SJCRH30 (cell line): ENCODE data around the gene RAB1B. TPM values are rescaled to one million over a fixed set of nuclear protein-coding genes. Genes with fewer than 3 reads are reported as not detected.
"Not testable (repeated sequence)": the region's sequence is repeated elsewhere in the genome, so short reads cannot be mapped to it uniquely, and the experiment has no call there.

Experiments used
- DNase-seq, 2 experiments: peaks; one replicate each; pipeline ENCODE4 v3.0.0-alpha.2; 2015 to 2020
- H3K27ac ChIP-seq: fragments of 250-450 bp; sonication (Bioruptor Pico); 2 replicates; pipeline ENCODE4 v1.5.1; 2020; ENCODE audit warnings: mild to moderate bottlenecking, moderate library complexity
- H3K27me3 ChIP-seq: fragments of 250-450 bp; sonication (Bioruptor Pico); 2 replicates; pipeline ENCODE4 v1.5.1; 2020; ENCODE audit warnings: mild to moderate bottlenecking, moderate library complexity
- H3K36me3 ChIP-seq: fragments of 250-450 bp; sonication (Bioruptor Pico); 2 replicates; pipeline ENCODE4 v1.5.1; 2020; ENCODE audit warnings: mild to moderate bottlenecking, moderate library complexity
- H3K4me1 ChIP-seq: fragments of 250-450 bp; sonication (Bioruptor Pico); 2 replicates; pipeline ENCODE4 v1.5.1; 2020; ENCODE audit warnings: mild to moderate bottlenecking, moderate library complexity
- H3K4me3 ChIP-seq: fragments of 250-450 bp; sonication (Bioruptor Pico); 2 replicates; pipeline ENCODE4 v1.5.1; 2020; ENCODE audit warnings: mild to moderate bottlenecking, moderate library complexity
- H3K9me3 ChIP-seq: fragments of 250-450 bp; sonication (Bioruptor Pico); replicated peaks from 2 replicates; pipeline ENCODE4 v1.5.1; 2020; ENCODE audit warnings: mild to moderate bottlenecking, moderate library complexity
- total RNA-seq: library from RNA; depleted of rRNA; stranded (reverse); fragments of >200 nt; shearing (Covaris generic); gene quantifications from 2 replicates; pipeline ENCODE4 v1.2.3, GENCODE V29; 2014

The RAB1B gene
- total RNA-seq, 1 experiment from 2014 or later, result 83.2 TPM

- Histone ChIP-seq H3K9me3 (no peaks in the 10 kb centered on the region), H3K27me3 (no peaks in the 10 kb centered on the region; the same call in 1 of the 2 replicates), H3K4me3 (peak overlapping the region; percentile 59), H3K36me3 (no peaks in the 10 kb centered on the region), H3K4me1 (no peaks in the 10 kb centered on the region), H3K27ac (peak overlapping the region; percentile 39)
- peak; percentile 87 to 91 for DNase-seq
Measured at GRCh38 chr11:66311965-66312548, 43.6 kb downstream of the RAB1B start.

- peak overlapping the region; percentile 59 for H3K4me3 ChIP-seq
- peaks cover 3% of the 10 kb centered on the region; the same call in 1 of the 2 replicates for H3K4me1 ChIP-seq
Measured at GRCh38 chr11:66312549-66313320, 44.3 kb downstream of the RAB1B start.

GRCh38 chr11:66313321-66314185 is 45.1 kb downstream of the RAB1B start:
- H3K27ac ChIP-seq, result no peak overlapping the region; the same call in 1 of the 2 replicates
- no peaks in the 10 kb centered on the region for H3K9me3 ChIP-seq
- H3K4me3 ChIP-seq, result peak overlapping the region; percentile 59
- no peaks in the 10 kb centered on the region for H3K36me3 ChIP-seq
- no peaks in the 10 kb centered on the region; the same call in 1 of the 2 replicates for H3K27me3 ChIP-seq
- DNase-seq, result no peak
- peaks cover 8% of the 10 kb centered on the region for H3K4me1 ChIP-seq

More at GRCh38 chr11:66312549-66313320, 44.3 kb downstream of the RAB1B start:
- no peaks in the 10 kb centered on the region; the same call in 1 of the 2 replicates for H3K27me3 ChIP-seq
- DNase-seq, result peak; percentile 98 to 99
- no peaks in the 10 kb centered on the region for H3K36me3 ChIP-seq
- no peaks in the 10 kb centered on the region for H3K9me3 ChIP-seq
- H3K27ac ChIP-seq, result peak overlapping the region; percentile 39

- no peaks in the 10 kb centered on the region for H3K9me3 ChIP-seq
- no peaks in the 10 kb centered on the region for H3K36me3 ChIP-seq
- no peak for DNase-seq
- no peaks in the 10 kb centered on the region; the same call in 1 of the 2 replicates for H3K27me3 ChIP-seq
- no peak overlapping the region for H3K27ac ChIP-seq
- peaks cover 11% of the 10 kb centered on the region for H3K4me1 ChIP-seq
- H3K4me3 ChIP-seq, result no peak overlapping the region
Measured at GRCh38 chr11:66314186-66314501, 45.7 kb downstream of the RAB1B start.

- H3K27me3 ChIP-seq, result no peaks in the 10 kb centered on the region; the same call in 1 of the 2 replicates
- no peak overlapping the region for H3K4me3 ChIP-seq
- no peak overlapping the region for H3K27ac ChIP-seq
- H3K4me1 ChIP-seq, result peaks cover 11% of the 10 kb centered on the region
- H3K36me3 ChIP-seq, result no peaks in the 10 kb centered on the region
- no peaks in the 10 kb centered on the region for H3K9me3 ChIP-seq
- DNase-seq, result no peak
Measured at GRCh38 chr11:66314561-66315497, 46.4 kb downstream of the RAB1B start.

- no peak for DNase-seq
- no peaks in the 10 kb centered on the region for H3K36me3 ChIP-seq
- no peaks in the 10 kb centered on the region; the same call in 1 of the 2 replicates for H3K27me3 ChIP-seq
- no peak overlapping the region for H3K27ac ChIP-seq
- no peaks in the 10 kb centered on the region for H3K9me3 ChIP-seq
- no peak overlapping the region for H3K4me3 ChIP-seq
- peaks cover 11% of the 10 kb centered on the region for H3K4me1 ChIP-seq
Measured at GRCh38 chr11:66315498-66315885, 47.1 kb downstream of the RAB1B start.

GRCh38 chr11:66315921-66316811 is 47.7 kb downstream of the RAB1B start:
- peaks cover 11% of the 10 kb centered on the region for H3K4me1 ChIP-seq
- no peaks in the 10 kb centered on the region; the same call in 1 of the 2 replicates for H3K27me3 ChIP-seq
- H3K9me3 ChIP-seq, result no peaks in the 10 kb centered on the region
- no peak overlapping the region for H3K27ac ChIP-seq
- peak overlapping the region; percentile 47; the same call in 1 of the 2 replicates for H3K4me3 ChIP-seq
- DNase-seq, result no peak
- H3K36me3 ChIP-seq, result no peaks in the 10 kb centered on the region

- no peaks in the 10 kb centered on the region for H3K36me3 ChIP-seq
- DNase-seq, result peak; percentile 69 to 70
- H3K27me3 ChIP-seq, result no peaks in the 10 kb centered on the region; the same call in 1 of the 2 replicates
- peaks cover 11% of the 10 kb centered on the region for H3K4me1 ChIP-seq
- no peaks in the 10 kb centered on the region for H3K9me3 ChIP-seq
- H3K27ac ChIP-seq, result peak within 1 kb of the TSS; percentile 56; the same call in 1 of the 2 replicates
- peak within 1 kb of the TSS; percentile 47 for H3K4me3 ChIP-seq
Measured at GRCh38 chr11:66316849-66317251, 48.4 kb downstream of the RAB1B start, which contains the start of gene CD248. Gene CD248, minus strand, starts transcription at chr11:66317044. Its CDS starts 17 bp downstream, at chr11:66317027.

GRCh38 chr11:66317322-66317722 is 48.9 kb downstream of the RAB1B start:
- peak overlapping the region; percentile 56; the same call in 1 of the 2 replicates for H3K27ac ChIP-seq

GRCh38 chr11:66317723-66318599 is 49.5 kb downstream of the RAB1B start:
- peak; percentile 60 to 64 for DNase-seq
- Histone ChIP-seq H3K36me3 (no peaks in the 10 kb centered on the region), H3K27ac (peak overlapping the region; percentile 56; the same call in 1 of the 2 replicates), H3K9me3 (no peaks in the 10 kb centered on the region), H3K4me3 (peak overlapping the region; percentile 47), H3K27me3 (no peaks in the 10 kb centered on the region; the same call in 1 of the 2 replicates), H3K4me1 (peaks cover 11% of the 10 kb centered on the region)

More at GRCh38 chr11:66317322-66317722, 48.9 kb downstream of the RAB1B start:
- no peaks in the 10 kb centered on the region; the same call in 1 of the 2 replicates for H3K27me3 ChIP-seq
- H3K4me1 ChIP-seq, result peaks cover 11% of the 10 kb centered on the region
- H3K9me3 ChIP-seq, result no peaks in the 10 kb centered on the region
- H3K4me3 ChIP-seq, result peak overlapping the region; percentile 47
- no peaks in the 10 kb centered on the region for H3K36me3 ChIP-seq
- DNase-seq, result peak; percentile 70 to 73

GRCh38 chr11:66318600-66318970 is 50.1 kb downstream of the RAB1B start:
- no peak overlapping the region for H3K4me3 ChIP-seq
- H3K4me1 ChIP-seq, result peaks cover 11% of the 10 kb centered on the region
- no peaks in the 10 kb centered on the region; the same call in 1 of the 2 replicates for H3K27me3 ChIP-seq
- H3K9me3 ChIP-seq, result no peaks in the 10 kb centered on the region
- DNase-seq, result no peak
- no peaks in the 10 kb centered on the region for H3K36me3 ChIP-seq
- no peak overlapping the region; the same call in 1 of the 2 replicates for H3K27ac ChIP-seq

GRCh38 chr11:66320289-66320688 is 51.9 kb downstream of the RAB1B start:
- H3K4me3 ChIP-seq, H3K27me3 ChIP-seq, H3K27ac ChIP-seq, DNase-seq, H3K9me3 ChIP-seq, H3K36me3 ChIP-seq: not testable (repeated sequence)
- peaks cover 11% of the 10 kb centered on the region for H3K4me1 ChIP-seq
